Left ventricle myocardium superior (tissue), 1 donor: ENCODE measurements around the gene KRAS. TPM values are rescaled to one million over a fixed set of nuclear protein-coding genes. Genes with fewer than 3 reads are reported as not detected.
A peak's percentile ranks its signal among the peaks of the same experiment; 100 is the strongest.

ENCODE experiments used
- ATAC-seq: fragments of 200-7000 bp; cut with Tn5 transposase; one replicate; pipeline ENCODE4 v1.9.1; 2020; ENCODE audit warnings: mild to moderate bottlenecking, moderate library complexity
- DNase-seq: peaks from one replicate; pipeline ENCODE4 v3.0.0-alpha.2; 2020
- intact Hi-C: fragments of 100-400 bp; cut with micrococcal nuclease; formaldehyde crosslinking; loops from one replicate; pipeline ENCODE4 v1.11.0; 2022
- total RNA-seq: library from RNA; stranded (reverse); fragmentation: NEBNext Ultra II Directional; extraction: Animal tissue kit (Norgen Biotek cat#: 25700); gene quantifications from one replicate; pipeline ENCODE4 v1.2.1, GENCODE V29; 2021
- donor health status: DM: no; HTN: yes; CAD: no; lungs with severe emphysema.

The KRAS gene
- total RNA-seq, 1 donor from 2014 or later: 12.1 TPM

GRCh38 chr12:25257590-25258324 is 7.0 kb upstream of the KRAS start:
- no peak for DNase-seq
- no peak for ATAC-seq
- intact Hi-C loops: no loop called here

GRCh38 chr12:25256826-25257225 is 6.1 kb upstream of the KRAS start:
- intact Hi-C loops: no loop called here

GRCh38 chr12:25256005-25256404 is 5.3 kb upstream of the KRAS start:
- intact Hi-C loops: no loop called here
- ATAC-seq (no peak), DNase-seq (no peak)

More at GRCh38 chr12:25256826-25257225, 6.1 kb upstream of the KRAS start:
- no peak for ATAC-seq
- DNase-seq: no peak

- intact Hi-C loops: no loop called here
- no peak for DNase-seq
- ATAC-seq: no peak
These were observed 3.6 kb upstream of the KRAS start for GRCh38 chr12:25254271-25254880.

GRCh38 chr12:25253371-25254068 is 2.8 kb upstream of the KRAS start:
- no peak for DNase-seq
- no peak for ATAC-seq
- intact Hi-C loops: no loop called here

GRCh38 chr12:25252946-25253345 is 2.2 kb upstream of the KRAS start:
- intact Hi-C loops: no loop called here
- ATAC-seq (no peak), DNase-seq (no peak)

- intact Hi-C loops: no loop called here
- no peak for DNase-seq
- no peak for ATAC-seq
These were observed 1.0 kb upstream of the KRAS start for GRCh38 chr12:25251769-25252168.

- DNase-seq: peak; percentile 75
- peak; percentile 53 for ATAC-seq
- intact Hi-C loops: loop anchor here (10.0 kb wide), 1 partner anchor 55 kb away; the partner anchor contains the start of genes DNAI7 and ETFRF1
These were observed 594 bp downstream of the KRAS start for GRCh38 chr12:25249931-25250738.

- intact Hi-C loops: loop anchor here (10.0 kb wide), 1 partner anchor 54 kb away; the partner anchor contains the start of genes DNAI7 and ETFRF1
- DNase-seq: no peak
- no peak for ATAC-seq
These were observed 2.0 kb downstream of the KRAS start for GRCh38 chr12:25248732-25249131.

- no peak for DNase-seq
- intact Hi-C loops: loop anchor here (10.0 kb wide), 1 partner anchor 53 kb away; the partner anchor contains the start of genes DNAI7 and ETFRF1
- no peak for ATAC-seq
These were observed 2.6 kb downstream of the KRAS start for GRCh38 chr12:25248137-25248536.

- intact Hi-C loops: loop anchor here (10.0 kb wide), 1 partner anchor 51 kb away; the partner anchor contains the start of genes DNAI7 and ETFRF1
- ATAC-seq: no peak
These were observed 5.2 kb downstream of the KRAS start for GRCh38 chr12:25245491-25245890.

GRCh38 chr12:25243680-25243990 is 7.1 kb downstream of the KRAS start:
- ATAC-seq: no peak
- DNase-seq: no peak
- intact Hi-C loops: loop anchor here (10.0 kb wide), 1 partner anchor 49 kb away; the partner anchor contains the start of genes DNAI7 and ETFRF1

More at GRCh38 chr12:25245491-25245890, 5.2 kb downstream of the KRAS start:
- no peak for DNase-seq

GRCh38 chr12:25242981-25243679 is 7.6 kb downstream of the KRAS start:
- intact Hi-C loops: loop anchor here (10.0 kb wide), 1 partner anchor 48 kb away; the partner anchor contains the start of genes DNAI7 and ETFRF1
- ATAC-seq: no peak
- DNase-seq: no peak

GRCh38 chr12:25241167-25242020 is 9.3 kb downstream of the KRAS start:
- intact Hi-C loops: loop anchor here (10.0 kb wide), 1 partner anchor 47 kb away; the partner anchor contains the start of genes DNAI7 and ETFRF1
- peak; percentile 45 for ATAC-seq
- no peak for DNase-seq

GRCh38 chr12:25236626-25237025 is 14.1 kb downstream of the KRAS start:
- no peak for DNase-seq
- no peak for ATAC-seq
- intact Hi-C loops: no loop called here

- intact Hi-C loops: no loop called here
- ATAC-seq (peak; percentile 62), DNase-seq (no peak)
These were observed 14.5 kb downstream of the KRAS start for GRCh38 chr12:25236190-25236589.

GRCh38 chr12:25213338-25213737 is 37.4 kb downstream of the KRAS start:
- intact Hi-C loops: no loop called here
- ATAC-seq: no peak
- DNase-seq: no peak

- intact Hi-C loops: no loop called here
- DNase-seq: no peak
- ATAC-seq: no peak
These were observed 42.2 kb downstream of the KRAS start for GRCh38 chr12:25208554-25208953.
